ENCODE measurements around the gene CDT1. TPM values are rescaled to one million over a fixed set of nuclear protein-coding genes. Genes with fewer than 3 reads are reported as not detected.
A peak's percentile ranks its signal among the peaks of the same experiment; 100 is the strongest.

Gene CDT1
- total and polyA plus RNA-seq, 10 of the 15 experiments (the other 5 are each of a cell fraction or from before 2014, with no cell fraction given): 0.50 to 87.6 (median 8.8) TPM

DNA sequence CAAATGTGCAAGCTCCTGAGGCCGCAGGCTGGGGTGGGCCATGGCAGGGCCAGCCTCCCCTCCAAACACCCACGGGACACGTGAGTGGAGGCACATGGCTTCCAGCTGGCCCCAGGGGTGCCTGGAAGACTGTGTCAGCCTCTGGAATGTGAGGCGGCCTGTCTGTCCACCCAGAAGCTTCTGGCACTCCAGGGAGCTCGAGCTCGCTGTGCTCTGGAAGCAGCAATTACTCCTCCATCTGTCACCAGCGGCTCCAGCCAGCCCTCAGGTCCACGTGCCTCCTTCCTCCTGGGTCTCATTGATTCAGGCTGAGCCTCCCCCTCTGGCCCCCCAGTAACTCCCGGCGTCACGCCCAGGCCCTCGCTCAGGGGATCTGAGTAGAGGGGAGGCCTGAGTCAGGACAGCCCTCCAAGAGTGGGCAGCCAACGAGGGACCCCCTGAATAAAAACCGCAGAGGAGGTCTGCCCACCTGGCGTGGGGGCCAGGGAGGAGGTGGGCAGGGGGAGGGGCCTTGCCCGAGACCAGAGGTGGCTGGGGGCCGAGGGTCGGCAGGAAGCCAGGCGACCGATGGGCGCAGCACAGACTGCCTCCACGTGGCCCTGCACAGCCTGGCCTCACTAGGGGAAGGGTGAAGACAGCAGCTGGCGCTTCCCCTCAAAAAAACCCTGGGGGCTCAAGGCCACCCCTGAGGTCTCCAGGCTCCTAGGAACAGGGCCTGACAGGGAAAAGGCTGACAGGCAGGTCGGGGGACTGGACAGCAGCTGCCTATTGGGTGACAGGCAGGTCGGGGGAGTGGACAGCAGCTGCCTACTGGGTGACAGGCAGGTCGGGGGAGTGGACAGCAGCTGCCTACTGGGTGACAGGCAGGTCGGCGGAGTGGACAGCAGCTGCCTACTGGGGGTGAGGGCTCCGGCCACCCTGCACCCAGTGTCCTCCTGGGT is 30.4 kb upstream of the CDT1 start:
- peaks cover 60% of the 10 kb centered on the region for H3K79me2 ChIP-seq (ENCODE audit: control insufficient read depth, insufficient read depth, low read length)
- ATAC-seq: no peak
- H3K27ac ChIP-seq (ENCODE audit: control insufficient read depth, insufficient read depth): no peak overlapping the region
- no peaks in the 10 kb centered on the region; the same call in 1 of the 2 replicates for H4K20me1 ChIP-seq (ENCODE audit: control insufficient read depth, insufficient read depth)
- no peak overlapping the region for H2AFZ ChIP-seq (ENCODE audit: control insufficient read depth, low read depth, low read length)
- H3K4me2 ChIP-seq (ENCODE audit: control insufficient read depth, insufficient read depth): no peak overlapping the region
- H3K9me3 ChIP-seq (replicated peaks; ENCODE audit: control insufficient read depth, insufficient read depth, low read length): no peaks in the 10 kb centered on the region
- 73% methylated on average over 29 of the region's 29 CpGs for WGBS (ENCODE audit: insufficient coverage, insufficient replicate concordance, low lambda C conversion rate, missing lambda C conversion rate)
- no TSS peak for BruUV-seq (replicated peaks)
- no peak overlapping the region for H3K9ac ChIP-seq (ENCODE audit: control insufficient read depth, insufficient read depth, low read length)
- H3K36me3 ChIP-seq (ENCODE audit: control insufficient read depth in 2 of 2, insufficient read depth in 2 of 2, low read length in 1 of 2): peaks cover 0 to 6% of the 10 kb centered on the region in 2 experiments; a peak in 2 of 4 replicates
- TF ChIP-seq NFYA (IDR thresholded peaks at IDR 0.05; ENCODE audit: borderline replicate concordance, low read depth, low read length) (no peak), POLR2A (IDR thresholded peaks at IDR 0.05; ENCODE audit: low read depth, low read length) (peak; percentile 34; the same call in 1 of the 2 replicates)
- H3K27me3 ChIP-seq (replicated peaks in 1 of 2; ENCODE audit: control insufficient read depth in 2 of 2, insufficient read depth in 2 of 2, low read length in 1 of 2): no peaks in the 10 kb centered on the region
- ChIA-PET RAD21 (ENCODE audit: unreplicated experiment) (no interaction called here), SMC1A (ENCODE audit: uncharacterized antibody, unreplicated experiment) (no interaction called here), CTCF (interaction anchor here (0.6 to 1.8 kb wide), 2 partner anchors 11 to 36 kb away, joined by 4 read pairs; no protein-coding TSS in a partner anchor), POLR2A (interaction anchor here (0.7 kb wide), 1 partner anchor 22 kb away, joined by 6 read pairs; no protein-coding TSS in a partner anchor)
- intact Hi-C loops (cut with micrococcal nuclease; ENCODE audit: unreplicated experiment) (no loop called here), in situ Hi-C loops (cut with MboI) (no loop called here)
- no peak for FAIRE-seq
- no peak overlapping the region for H3K4me3 ChIP-seq
- DNase-seq (ENCODE audit: low read depth, low spot score): no peak
- H3K4me1 ChIP-seq (ENCODE audit: control insufficient read depth, insufficient read depth, low read length): peaks cover 18% of the 10 kb centered on the region

- ChIA-PET CTCF (interaction anchor here (1.8 kb wide), 1 partner anchor 36 kb away, joined by 4 read pairs; no protein-coding TSS in a partner anchor), POLR2A (no interaction called here), RAD21 (ENCODE audit: unreplicated experiment) (no interaction called here), SMC1A (ENCODE audit: uncharacterized antibody, unreplicated experiment) (no interaction called here)
- FAIRE-seq (no peak), DNase-seq (ENCODE audit: low read depth, low spot score) (no peak), ATAC-seq (no peak)
- WGBS (ENCODE audit: insufficient coverage, insufficient replicate concordance, low lambda C conversion rate, missing lambda C conversion rate): 90% methylated on average over 10 of the region's 12 CpGs
- Histone ChIP-seq H4K20me1 (ENCODE audit: control insufficient read depth, insufficient read depth) (no peaks in the 10 kb centered on the region), H3K4me2 (ENCODE audit: control insufficient read depth, insufficient read depth) (no peak overlapping the region), H3K4me1 (ENCODE audit: control insufficient read depth, insufficient read depth, low read length) (peaks cover 18% of the 10 kb centered on the region), H3K9ac (ENCODE audit: control insufficient read depth, insufficient read depth, low read length) (no peak overlapping the region), H3K79me2 (ENCODE audit: control insufficient read depth, insufficient read depth, low read length) (peaks cover 61% of the 10 kb centered on the region), H3K9me3 (replicated peaks; ENCODE audit: control insufficient read depth, insufficient read depth, low read length) (no peaks in the 10 kb centered on the region), H3K36me3 (ENCODE audit: control insufficient read depth in 2 of 2, insufficient read depth in 2 of 2, low read length in 1 of 2) (peaks cover 0 to 6% of the 10 kb centered on the region in 2 experiments; a peak in 2 of 4 replicates), H2AFZ (ENCODE audit: control insufficient read depth, low read depth, low read length) (no peak overlapping the region), H3K27ac (ENCODE audit: control insufficient read depth, insufficient read depth) (no peak overlapping the region), H3K27me3 (replicated peaks in 1 of 2; ENCODE audit: control insufficient read depth in 2 of 2, insufficient read depth in 2 of 2, low read length in 1 of 2) (no peaks in the 10 kb centered on the region), H3K4me3 (no peak overlapping the region)
- in situ Hi-C loops (cut with MboI) (no loop called here), intact Hi-C loops (cut with micrococcal nuclease; ENCODE audit: unreplicated experiment) (no loop called here)
- BruUV-seq (replicated peaks): no TSS peak
- TF ChIP-seq REST (IDR thresholded peaks at IDR 0.05; ENCODE audit: low read depth, low read length) (no peak), ATF7 (IDR thresholded peaks at IDR 0.05; ENCODE audit: low read depth) (no peak), YBX1 (IDR thresholded peaks at IDR 0.05) (no peak), DPF2 (IDR thresholded peaks at IDR 0.05) (no peak), SMAD1 (IDR thresholded peaks at IDR 0.05; ENCODE audit: low read depth, partially characterized antibody) (no peak), RAD51 (IDR thresholded peaks at IDR 0.05) (no peak), BCL11A (IDR thresholded peaks at IDR 0.05; ENCODE audit: low read depth, low read length) (no peak), IRF4 (IDR thresholded peaks at IDR 0.05; ENCODE audit: low read depth, low read length) (no peak), NFYB (IDR thresholded peaks at IDR 0.05; ENCODE audit: insufficient read depth, low read depth, low read length) (no peak), SRF (IDR thresholded peaks at IDR 0.05; ENCODE audit: low read depth in 2 of 2, low read length in 2 of 2) (no peak)
- TF ChIP-seq, protein P1, sequence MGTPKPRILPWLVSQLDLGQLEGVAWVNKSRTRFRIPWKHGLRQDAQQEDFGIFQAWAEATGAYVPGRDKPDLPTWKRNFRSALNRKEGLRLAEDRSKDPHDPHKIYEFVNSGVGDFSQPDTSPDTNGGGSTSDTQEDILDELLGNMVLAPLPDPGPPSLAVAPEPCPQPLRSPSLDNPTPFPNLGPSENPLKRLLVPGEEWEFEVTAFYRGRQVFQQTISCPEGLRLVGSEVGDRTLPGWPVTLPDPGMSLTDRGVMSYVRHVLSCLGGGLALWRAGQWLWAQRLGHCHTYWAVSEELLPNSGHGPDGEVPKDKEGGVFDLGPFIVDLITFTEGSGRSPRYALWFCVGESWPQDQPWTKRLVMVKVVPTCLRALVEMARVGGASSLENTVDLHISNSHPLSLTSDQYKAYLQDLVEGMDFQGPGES (IDR thresholded peaks at IDR 0.05): no peak
Measured at GRCh38 chr16:88773812-88774291, 29.7 kb upstream of the CDT1 start.
